ENCODE data around the gene PKIG. TPM values are rescaled to one million over a fixed set of nuclear protein-coding genes. Genes with fewer than 3 reads are reported as not detected.

Gene PKIG
- total and polyA plus RNA-seq, 12 donors, result 43.9 to 225 (median 111) TPM

GRCh38 chr20:44615876-44616603 lies 33.7 kb downstream of the PKIG start:
- TF ChIP-seq CTCF (IDR thresholded peaks at IDR 0.05), result no peak
- no peak for TF ChIP-seq POLR2A (IDR thresholded peaks at IDR 0.05)
- 76 to 85% (median 80%) methylated on average over 11 to 14 of the region's 14 CpGs for whole genome bisulfite sequencing, 4 donors
- Histone ChIP-seq H3K9me3 (replicated peaks in 1 of 3) (no peaks in the 10 kb centered on the region), H3K4me3 (no peak overlapping the region), H3K27me3 (no peaks in the 10 kb centered on the region), H3K36me3 (replicated peaks in 1 of 2) (peaks cover 0 to 61% of the 10 kb centered on the region in 2 donors), H3K27ac (peak overlapping the region in 3 of 5 donors; percentile 18 to 57 (median 38)), H3K4me1 (replicated peaks in 1 of 2) (peaks cover 0 to 27% of the 10 kb centered on the region in 2 donors)
- intact Hi-C loops (cut with DNase I), result loop anchor here (5.0 to 10.0 kb wide), 3 partner anchors 149 to 229 kb away; no protein-coding TSS in a partner anchor
- DNase-seq, result peak; percentile 63 to 79 (median 72)

- WGBS, 4 donors, result 55 to 79% (median 68%) methylated on average over 5 to 14 of the region's 14 CpGs
- TF ChIP-seq POLR2A (IDR thresholded peaks at IDR 0.05) (no peak), CTCF (IDR thresholded peaks at IDR 0.05) (no peak)
- peak overlapping the region in 2 of 5 donors; percentile 13 to 15 for H3K27ac ChIP-seq
- H3K4me1 ChIP-seq (replicated peaks in 1 of 2), result peaks cover 0 to 26% of the 10 kb centered on the region in 2 donors
- H3K27me3 ChIP-seq, result no peaks in the 10 kb centered on the region
- H3K9me3 ChIP-seq (replicated peaks in 1 of 3), result no peaks in the 10 kb centered on the region
- DNase-seq, result no peak
- intact Hi-C loops (cut with DNase I), result loop anchor here (5.0 to 10.0 kb wide), 3 partner anchors 149 to 229 kb away; no protein-coding TSS in a partner anchor
- peaks cover 0 to 61% of the 10 kb centered on the region in 2 donors for H3K36me3 ChIP-seq (replicated peaks in 1 of 2)
- H3K4me3 ChIP-seq, result no peak overlapping the region
These were observed 34.2 kb downstream of the PKIG start for GRCh38 chr20:44616604-44616964.

- 77 to 82% (median 81%) methylated on average over 11 to 14 of the region's 14 CpGs for WGBS, 4 donors
- Histone ChIP-seq H3K4me3 (no peak overlapping the region), H3K9me3 (replicated peaks in 1 of 3) (no peaks in the 10 kb centered on the region), H3K27ac (no peak overlapping the region), H3K4me1 (replicated peaks in 1 of 2) (peaks cover 0 to 26% of the 10 kb centered on the region in 2 donors), H3K36me3 (replicated peaks in 1 of 2) (peaks cover 0 to 56% of the 10 kb centered on the region in 2 donors), H3K27me3 (no peaks in the 10 kb centered on the region)
- no peak for DNase-seq
- TF ChIP-seq CTCF (IDR thresholded peaks at IDR 0.05) (no peak), POLR2A (IDR thresholded peaks at IDR 0.05) (no peak)
- intact Hi-C loops (cut with DNase I), result loop anchor here (5.0 to 10.0 kb wide), 3 partner anchors 151 to 231 kb away; no protein-coding TSS in a partner anchor
These were observed 35.9 kb downstream of the PKIG start for GRCh38 chr20:44618318-44618731.

- TF ChIP-seq POLR2A (IDR thresholded peaks at IDR 0.05) (no peak), CTCF (IDR thresholded peaks at IDR 0.05) (no peak)
- no peaks in the 10 kb centered on the region for H3K9me3 ChIP-seq (replicated peaks in 1 of 3)
- DNase-seq, result no peak
- H3K27ac ChIP-seq, result no peak overlapping the region
- WGBS, 4 donors, result 98 to 100% (median 99%) methylated on average over 7 of the region's 7 CpGs
- no peak overlapping the region for H3K4me3 ChIP-seq
- peaks cover 0 to 48% of the 10 kb centered on the region in 2 donors for H3K36me3 ChIP-seq (replicated peaks in 1 of 2)
- intact Hi-C loops (cut with DNase I), result loop anchor here (5.0 to 10.0 kb wide), 3 partner anchors 152 to 232 kb away; no protein-coding TSS in a partner anchor
- peaks cover 0 to 24% of the 10 kb centered on the region in 2 donors for H3K4me1 ChIP-seq (replicated peaks in 1 of 2)
- H3K27me3 ChIP-seq, result no peaks in the 10 kb centered on the region
These were observed 36.9 kb downstream of the PKIG start for GRCh38 chr20:44619294-44619693.

Measured in adrenal gland (tissue), 12 donors.